ENCODE data around the gene RNU6-7. TPM values are rescaled to one million over a fixed set of nuclear protein-coding genes. Genes with fewer than 3 reads are reported as not detected.
A peak's percentile ranks its signal among the peaks of the same experiment; 100 is the strongest.

RNU6-7 gene
- polyA plus RNA-seq, 4 donors: not detected

DNA sequence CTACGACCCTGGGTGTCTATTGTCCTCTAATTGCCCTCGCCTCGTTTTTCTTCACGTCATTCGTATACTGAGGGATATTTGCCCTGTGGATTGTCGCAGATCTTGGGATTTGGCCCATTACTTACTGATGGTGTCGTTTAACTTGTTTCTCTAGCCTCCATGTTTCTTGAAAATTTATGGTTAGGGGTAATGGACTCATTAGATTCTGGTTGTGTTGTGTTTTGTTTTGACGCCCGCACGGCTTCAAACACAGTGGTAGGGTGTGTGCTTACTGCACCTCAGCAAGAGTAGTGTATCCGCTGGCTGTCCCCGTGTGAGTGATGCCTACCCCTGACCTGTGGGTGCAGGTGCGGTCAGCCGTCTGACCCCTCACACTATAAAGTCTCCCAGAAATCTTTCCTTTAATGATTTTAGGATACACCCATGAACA is 2.1 kb downstream of the RNU6-7 start:
- peak in 3 of 4 donors; percentile 22 to 41 (median 37) for DNase-seq (ENCODE audit: low read depth in 4 of 4, low spot score in 2 of 4)

DNA sequence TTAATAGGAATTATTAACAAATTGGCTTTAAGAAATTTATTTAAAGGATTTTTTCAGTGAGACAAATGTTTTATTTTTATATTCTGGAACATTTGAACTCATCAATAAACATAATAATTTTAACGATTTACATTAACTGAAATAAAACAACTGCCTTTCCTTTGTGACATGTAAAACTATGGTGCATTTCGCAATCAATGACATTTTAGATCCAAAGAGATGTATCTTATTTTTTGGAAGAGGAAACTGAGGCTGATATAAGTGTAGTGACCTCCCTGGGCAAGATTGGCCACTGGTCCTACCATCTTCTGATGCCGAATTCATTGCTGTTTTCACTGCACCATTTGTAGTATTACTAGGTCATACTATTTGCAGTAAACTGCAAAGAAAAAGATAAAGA is 3.7 kb downstream of the RNU6-7 start:
- DNase-seq (ENCODE audit: low read depth in 4 of 4, low spot score in 2 of 4): no peak

DNA sequence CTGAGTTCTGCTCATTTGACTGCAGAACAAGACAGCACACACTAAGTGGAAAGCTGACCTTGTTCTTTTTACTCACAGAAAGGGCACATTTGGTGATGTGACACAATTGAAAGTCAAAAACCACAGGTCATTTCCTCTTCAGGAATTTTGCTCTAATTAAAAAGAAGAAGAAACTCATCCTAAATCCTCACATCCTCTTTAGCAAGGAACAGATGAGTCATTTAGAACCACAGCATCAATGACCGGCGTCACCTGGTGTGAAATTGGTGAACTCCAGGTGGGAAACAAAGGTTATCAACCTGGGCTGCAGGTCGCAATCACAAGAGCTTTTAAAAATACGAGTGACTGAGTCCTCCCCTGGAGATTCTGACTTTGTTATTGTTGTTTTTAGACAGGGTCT is 4.1 kb downstream of the RNU6-7 start:
- no peak for DNase-seq (ENCODE audit: low read depth in 4 of 4, low spot score in 2 of 4)

DNA sequence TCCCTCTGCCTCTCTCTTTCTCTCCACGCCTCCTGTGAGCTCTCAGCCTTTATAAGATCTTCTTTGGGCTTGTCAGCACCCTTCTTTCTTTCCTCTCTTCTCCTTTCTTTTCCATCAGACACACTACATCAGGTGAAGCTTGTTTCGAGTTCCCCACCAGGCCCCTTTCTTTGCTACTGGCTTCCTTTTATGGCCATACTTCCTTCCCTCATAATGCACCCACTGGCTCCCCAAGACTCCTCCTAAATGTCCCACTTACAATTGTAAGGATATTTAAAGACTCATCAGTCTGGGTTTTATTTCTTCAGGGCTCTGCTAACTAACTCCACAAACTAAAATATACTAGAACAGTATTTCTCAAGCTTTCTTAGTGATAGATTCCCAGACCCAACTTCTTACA is 4.7 kb downstream of the RNU6-7 start:
- DNase-seq (ENCODE audit: low read depth in 4 of 4, low spot score in 2 of 4): no peak

DNA sequence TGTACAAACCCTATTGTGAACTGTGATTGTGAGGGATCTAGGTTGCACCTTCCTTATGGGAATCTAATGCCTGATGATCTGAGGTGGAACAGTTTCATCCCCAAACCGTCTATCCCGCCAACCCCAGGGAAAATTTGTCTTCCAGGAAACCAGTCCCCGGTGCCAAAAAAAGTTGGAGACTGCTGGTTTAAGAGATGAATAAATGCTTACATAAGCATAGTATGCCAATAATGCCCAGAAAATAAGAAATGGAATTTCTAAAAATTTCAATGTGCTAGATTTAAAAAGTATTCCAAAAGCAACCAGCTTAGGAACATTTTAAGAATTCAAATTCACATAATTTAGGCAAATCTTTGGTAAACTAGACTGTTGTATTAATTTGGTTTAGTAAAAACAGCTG is 6.6 kb downstream of the RNU6-7 start:
- no peak for DNase-seq (ENCODE audit: low read depth in 4 of 4, low spot score in 2 of 4)

DNA sequence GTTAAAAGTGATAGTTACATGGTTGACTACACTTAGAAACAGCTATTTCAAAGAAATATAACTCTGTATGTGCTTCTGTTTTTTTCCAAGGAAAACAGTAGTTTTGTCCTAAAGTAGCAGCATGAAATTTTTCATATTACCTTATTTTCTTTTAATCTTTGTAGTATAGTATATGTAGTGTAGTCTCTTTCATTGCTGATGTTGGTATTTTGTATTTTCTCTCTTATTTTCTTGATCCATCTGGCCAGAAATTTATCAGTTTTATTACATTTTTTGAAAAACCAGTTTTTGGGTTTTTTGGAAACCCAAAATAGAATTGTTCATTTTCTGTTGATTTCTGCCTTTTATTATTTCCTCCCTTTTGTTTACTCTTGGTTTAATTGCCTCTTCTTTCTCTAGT is 7.6 kb downstream of the RNU6-7 start:
- no peak for DNase-seq (ENCODE audit: low read depth in 4 of 4, low spot score in 2 of 4)

DNA sequence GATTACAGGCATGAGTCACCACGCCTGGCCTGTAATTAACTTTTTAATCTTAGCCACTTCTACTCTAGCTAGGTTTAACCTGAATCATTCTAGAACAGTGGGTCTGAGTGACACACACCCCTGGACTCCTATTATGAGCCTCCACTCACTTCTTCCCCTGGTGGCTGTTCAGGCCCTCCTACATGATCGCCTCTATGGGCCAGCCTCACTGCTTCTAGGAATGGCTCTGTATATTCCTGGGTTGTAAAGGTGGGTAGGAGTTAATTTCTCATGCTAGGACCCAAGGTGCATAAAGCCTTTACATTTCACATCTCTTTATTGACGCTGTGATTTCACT is 9.2 kb downstream of the RNU6-7 start:
- DNase-seq (ENCODE audit: low read depth in 4 of 4, low spot score in 2 of 4): no peak

DNA sequence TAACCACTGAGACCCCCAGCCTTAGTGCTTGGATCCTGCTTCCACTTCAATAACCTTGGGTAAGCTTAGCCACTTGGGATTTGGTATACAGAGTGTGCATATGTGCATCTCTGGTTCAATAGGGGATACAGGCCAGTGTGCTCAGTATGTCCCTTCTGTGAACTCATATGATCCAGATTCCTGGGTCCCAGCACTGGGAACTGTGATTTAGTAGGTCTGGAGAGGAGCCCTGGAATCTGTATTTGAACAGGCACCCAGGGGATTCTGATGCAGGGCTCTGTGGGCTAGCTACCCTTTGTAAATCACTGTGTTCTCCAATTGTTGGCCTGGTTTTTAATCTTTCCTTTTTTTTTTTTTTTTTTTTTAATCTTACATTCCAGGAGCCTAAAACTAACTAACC is 11.0 kb downstream of the RNU6-7 start:
- no peak for DNase-seq (ENCODE audit: low read depth in 4 of 4, low spot score in 2 of 4)

DNA sequence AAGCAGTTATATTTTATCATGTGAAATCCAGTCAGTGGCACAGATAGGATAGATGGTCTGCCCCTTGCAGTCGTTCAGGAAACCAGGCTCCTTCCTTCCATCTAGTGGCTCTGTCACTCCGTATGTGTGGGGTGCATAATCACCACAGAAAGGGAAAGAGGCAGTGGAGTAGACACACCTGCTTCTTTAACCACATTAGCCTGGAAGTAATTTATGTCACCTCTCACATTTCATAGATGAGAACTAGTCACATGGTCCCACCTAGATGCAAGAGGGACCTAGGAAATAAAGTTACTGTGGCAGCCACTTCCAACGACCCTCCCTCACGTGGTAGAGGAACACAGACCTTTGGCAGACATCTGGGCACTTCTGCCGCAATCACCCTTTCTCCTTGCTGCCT is 15.5 kb downstream of the RNU6-7 start:
- DNase-seq (ENCODE audit: low read depth in 4 of 4, low spot score in 2 of 4): no peak

DNA sequence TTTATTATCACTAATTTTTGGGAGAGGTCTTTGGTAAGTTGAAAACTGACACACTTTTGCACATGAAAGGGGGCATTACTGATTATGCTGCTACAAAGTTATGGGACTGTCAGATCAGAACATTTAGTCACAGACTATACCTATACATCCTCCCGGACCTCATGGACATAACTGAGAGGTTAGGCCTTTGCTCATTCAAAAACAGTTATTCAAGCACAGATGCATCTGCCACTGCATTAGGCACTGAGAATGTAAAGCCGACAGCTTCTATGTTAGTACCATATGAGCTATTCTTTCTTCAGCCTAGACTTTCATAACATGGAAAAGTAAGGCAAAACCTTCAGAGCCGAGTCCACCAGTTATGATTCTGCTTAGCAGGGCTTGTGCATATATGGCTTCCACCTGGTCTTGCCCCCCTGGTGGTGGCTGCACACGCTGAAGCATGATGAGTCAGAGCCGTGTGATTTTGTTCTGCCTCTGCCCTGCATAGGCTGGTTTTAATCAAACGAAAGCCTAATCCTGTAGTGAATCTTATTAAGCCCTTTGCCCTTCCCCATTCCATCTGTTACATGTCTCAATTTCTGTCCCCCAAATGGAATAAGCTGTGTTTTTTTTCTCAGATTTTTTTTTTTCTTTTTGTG is 23.0 kb downstream of the RNU6-7 start:
- no peak for DNase-seq (ENCODE audit: low read depth in 4 of 4, low spot score in 2 of 4)

DNA sequence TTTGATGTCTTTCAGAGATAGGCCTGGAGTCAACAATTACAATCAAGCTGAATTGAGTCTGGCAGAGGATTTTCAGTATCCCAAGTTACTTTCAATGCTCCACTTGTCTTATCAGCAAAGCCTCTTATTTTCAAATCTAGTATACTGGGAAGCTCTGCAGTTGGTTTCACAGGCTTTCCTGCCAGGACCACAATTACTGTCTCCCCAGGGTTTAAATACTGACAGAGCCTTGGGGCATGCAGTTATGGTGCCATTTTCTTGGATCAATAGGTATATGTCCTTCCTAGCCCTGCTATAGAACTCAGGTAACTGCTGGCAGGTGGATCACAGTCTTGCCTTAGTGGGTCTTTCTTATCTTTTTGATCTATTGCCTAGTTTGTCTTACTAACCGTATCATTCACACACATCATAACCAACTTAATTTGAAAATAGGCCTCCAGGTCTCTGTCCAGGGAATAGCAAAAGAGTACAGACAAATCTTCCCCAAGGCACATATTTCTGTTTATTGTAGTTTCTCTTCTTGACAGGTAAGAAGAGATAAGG is 23.6 kb downstream of the RNU6-7 start:
- no peak for DNase-seq (ENCODE audit: low read depth in 4 of 4, low spot score in 2 of 4)

DNA sequence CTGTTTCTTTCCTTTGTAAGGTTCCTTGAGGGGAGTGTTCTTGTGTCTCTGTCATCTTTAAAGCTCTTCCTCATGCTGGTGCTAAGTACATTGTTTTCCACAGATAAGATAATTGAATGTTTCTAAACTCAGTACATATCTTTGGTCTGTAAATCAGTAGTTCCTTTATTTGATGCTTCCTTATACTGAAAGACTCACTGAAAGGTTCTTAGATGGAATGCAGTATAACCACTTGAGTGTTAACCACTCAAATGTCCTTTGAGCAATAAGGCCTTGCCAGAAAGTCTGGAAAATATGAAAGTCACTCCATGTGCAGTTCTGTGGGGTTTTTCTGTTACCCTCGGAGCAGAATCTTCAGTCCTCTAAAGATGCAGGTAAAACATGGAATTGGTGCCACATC is 24.2 kb downstream of the RNU6-7 start:
- DNase-seq (ENCODE audit: low read depth in 4 of 4, low spot score in 2 of 4): no peak

DNA sequence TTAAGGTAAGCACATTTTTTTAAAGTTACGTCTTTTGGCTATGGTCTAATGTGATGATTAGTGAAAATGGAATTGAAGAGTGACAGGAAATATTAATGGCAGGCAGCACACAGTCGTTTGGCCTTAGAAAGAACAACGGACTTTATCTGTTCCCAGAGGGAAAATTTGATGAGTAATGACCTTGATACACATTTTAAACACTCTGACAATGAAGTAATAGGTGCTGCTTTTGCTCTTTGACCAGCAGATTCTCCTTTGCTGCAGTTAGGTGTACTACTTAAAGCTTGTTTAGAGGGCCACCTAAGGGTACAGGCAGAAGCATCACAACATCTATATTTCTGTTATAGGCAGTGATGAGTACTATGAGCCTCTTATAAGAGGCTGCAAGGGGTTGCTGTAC is 28.3 kb downstream of the RNU6-7 start:
- DNase-seq (ENCODE audit: low read depth in 4 of 4, low spot score in 2 of 4): no peak

DNA sequence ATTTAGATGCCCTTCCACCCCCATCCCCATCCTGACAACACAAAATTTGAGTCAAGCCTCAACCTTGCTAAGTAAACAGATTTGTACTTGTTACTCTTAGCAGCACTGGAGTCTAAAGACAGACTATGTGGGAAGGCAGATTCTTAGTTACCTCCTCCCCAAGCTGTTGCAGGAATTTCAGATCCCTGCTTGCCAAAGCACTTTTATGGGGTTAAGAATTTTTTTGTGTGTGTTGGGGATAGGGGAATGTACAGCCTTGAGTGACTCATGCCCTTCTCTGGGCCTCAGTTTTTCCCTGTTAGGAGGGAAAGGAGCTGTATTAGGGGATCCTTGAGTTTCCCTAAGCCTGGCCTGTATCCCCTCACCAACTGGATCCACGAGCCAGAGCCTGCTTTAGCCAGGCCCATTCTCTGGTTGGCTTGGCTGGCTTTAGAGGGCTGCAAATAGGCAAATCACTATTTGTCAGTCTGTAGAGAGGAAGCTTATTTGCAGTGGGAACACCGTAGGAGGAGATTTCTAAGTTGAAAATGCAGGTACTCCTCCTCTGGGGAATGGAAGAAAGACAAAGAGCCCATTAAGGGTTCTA is 28.9 kb downstream of the RNU6-7 start:
- DNase-seq (ENCODE audit: low read depth in 4 of 4, low spot score in 2 of 4): no peak

DNA sequence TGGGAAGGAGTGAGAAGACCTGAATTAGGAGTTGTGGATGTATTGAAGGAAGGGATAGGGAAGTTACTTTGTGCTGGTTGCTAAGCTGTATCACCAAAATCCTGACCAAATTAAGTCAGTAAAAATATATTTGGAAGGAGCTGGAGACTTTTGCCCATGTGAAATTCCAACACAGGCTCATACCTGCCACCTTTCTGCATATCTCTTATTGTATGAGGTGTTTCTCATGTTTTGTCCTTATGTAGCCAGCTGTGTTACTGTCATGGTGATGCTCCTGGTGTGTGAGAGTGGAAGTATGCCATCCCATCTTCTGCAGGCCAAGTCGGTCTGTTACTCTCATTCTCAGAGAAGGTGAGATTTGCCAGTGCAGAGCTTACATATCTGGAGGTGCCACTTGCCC is 30.6 kb downstream of the RNU6-7 start:
- no peak for DNase-seq (ENCODE audit: low read depth in 4 of 4, low spot score in 2 of 4)

DNA sequence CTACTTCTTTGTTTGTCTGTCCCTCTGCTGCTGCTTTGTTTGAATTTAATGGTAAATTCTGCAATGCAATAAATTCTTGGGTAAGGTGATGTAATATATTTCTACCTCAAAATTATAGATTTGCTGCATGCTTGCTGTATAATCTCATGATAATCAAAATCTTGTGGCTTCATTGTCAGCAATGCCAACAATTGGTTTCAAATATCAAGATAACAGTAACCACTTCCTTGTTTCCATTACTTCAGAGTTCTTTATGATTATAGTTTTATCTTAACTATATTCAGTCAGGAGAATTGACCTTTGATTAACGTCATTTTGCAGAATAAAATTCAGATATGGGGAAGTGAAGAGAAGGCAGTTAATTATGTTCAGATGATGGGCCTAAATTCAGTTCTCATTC is 31.4 kb downstream of the RNU6-7 start:
- no peak for DNase-seq (ENCODE audit: low read depth in 4 of 4, low spot score in 2 of 4)

DNA sequence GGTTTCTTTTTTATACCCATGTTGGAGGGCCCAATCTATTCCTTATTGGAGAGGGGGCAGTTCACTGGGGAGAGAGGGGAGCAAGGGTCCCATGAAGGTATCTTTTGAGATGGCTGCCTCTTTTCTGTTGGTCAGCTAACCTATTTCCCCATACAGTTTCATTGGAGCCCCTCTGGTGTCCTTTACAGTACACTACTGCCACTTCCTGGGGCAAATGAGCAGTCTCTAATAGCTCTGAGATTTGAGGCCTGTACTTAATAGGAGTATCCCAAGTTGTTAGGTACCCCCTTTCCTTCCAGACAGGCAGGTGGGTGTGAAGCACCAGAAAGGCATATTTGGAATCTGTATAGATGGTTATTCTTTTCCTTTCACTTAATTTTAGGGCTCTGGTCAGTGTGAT is 42.6 kb downstream of the RNU6-7 start:
- DNase-seq (ENCODE audit: low read depth in 4 of 4, low spot score in 2 of 4): no peak

DNA sequence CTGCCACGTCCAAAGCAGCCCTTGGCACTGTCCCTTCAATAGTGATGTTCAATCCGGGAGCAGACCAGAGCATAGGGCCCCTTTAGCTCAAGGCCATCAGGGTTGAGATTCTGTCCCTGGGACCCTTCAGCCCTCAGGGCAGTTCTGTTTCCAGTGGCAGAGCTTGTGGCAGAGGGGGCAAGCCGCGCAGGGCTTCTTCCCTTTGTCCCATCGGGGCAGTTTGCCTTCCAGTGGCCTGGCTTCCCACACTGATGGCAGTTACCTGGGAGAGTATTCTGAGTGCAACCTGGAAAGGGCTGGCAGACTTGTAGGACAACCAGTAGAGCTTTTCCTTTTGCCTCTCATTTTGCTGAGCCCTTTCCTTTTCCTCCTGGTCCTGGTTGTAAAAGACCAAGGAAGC is 44.9 kb downstream of the RNU6-7 start:
- DNase-seq (ENCODE audit: low read depth in 4 of 4, low spot score in 2 of 4): no peak

DNA sequence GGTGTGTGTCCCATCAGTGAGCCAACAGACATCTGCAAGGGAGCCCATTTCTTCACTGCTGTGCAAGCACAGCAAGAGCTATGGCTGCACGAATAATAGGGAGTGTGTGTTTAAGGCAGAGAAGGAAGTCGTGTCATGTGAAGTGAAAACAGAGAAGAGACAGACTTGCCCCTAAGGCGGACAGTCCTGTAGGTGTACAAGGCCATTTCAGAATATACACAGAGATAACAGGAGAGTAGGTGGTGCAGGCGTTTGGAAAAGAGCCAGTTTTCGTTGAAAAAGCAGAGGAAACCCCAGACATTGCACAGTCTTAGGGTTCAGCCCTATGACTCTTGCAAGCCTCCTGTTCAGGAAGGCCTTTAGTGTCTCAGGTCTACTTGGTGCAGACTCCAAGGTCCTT is 47.5 kb downstream of the RNU6-7 start:
- DNase-seq (ENCODE audit: low read depth in 4 of 4, low spot score in 2 of 4): no peak

DNA sequence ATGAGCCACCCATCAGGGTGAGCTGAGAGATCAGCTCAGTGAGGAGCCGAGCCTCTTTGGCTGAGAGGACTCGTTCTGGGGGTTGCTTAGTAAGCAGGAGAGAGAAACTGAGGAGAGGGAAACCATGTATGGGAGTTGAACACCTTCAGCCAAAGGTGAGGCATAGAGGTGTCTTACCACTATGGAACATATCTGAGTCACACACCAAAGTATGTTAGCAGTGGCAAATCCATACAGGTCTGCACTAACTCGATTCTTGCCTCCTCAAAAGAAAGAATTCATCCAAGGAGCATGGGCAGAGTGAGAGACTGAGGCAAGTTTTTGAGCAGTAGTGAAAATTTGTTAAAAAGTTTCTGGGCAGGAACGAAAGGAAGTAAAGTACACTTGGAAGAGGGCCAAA is 47.9 kb downstream of the RNU6-7 start:
- DNase-seq (ENCODE audit: low read depth in 4 of 4, low spot score in 2 of 4): no peak

DNA sequence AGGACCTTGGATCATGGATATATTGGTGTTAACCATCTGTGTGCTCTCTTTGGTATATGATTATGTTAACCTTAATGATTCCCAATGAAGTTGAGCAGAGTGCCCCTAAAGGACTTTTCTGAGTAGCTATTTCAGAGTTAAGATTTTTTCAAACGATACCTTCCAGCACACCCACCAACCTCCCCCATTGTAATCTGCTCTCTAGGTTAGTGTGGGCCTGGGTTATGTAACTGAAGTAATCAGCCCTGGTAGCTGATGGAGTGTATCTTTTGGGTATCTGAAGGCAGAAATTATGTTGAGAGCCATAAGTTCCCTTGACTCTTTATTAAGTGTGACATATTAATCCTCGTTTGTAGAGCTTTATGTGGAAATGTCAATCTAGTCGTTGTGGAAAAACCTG is 48.8 kb downstream of the RNU6-7 start:
- DNase-seq (ENCODE audit: low read depth in 4 of 4, low spot score in 2 of 4): no peak

DNA sequence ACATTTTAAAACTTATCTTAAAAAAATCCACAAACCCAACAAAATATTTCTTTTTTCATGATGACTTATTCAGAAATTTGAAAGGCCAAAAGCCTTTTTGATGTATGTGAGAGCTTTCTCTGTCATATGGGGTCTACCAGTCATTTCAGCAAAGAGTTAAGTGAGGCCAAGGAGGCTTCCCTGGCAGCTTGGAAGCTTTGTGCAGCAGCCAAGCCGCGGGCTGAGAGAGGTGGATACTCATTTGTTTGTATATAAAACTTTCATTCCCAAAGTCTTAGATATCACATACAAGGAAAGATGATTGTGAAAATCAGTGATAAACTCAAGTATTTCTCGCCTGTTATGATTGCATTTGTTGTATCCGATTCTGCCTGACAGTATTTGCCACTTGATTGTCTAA is 49.7 kb downstream of the RNU6-7 start:
- no peak for DNase-seq (ENCODE audit: low read depth in 4 of 4, low spot score in 2 of 4)
